T follicular helper cell (primary cell): ENCODE results near the gene LCE1C.

Experiments used
- DNase-seq: peaks from one replicate; pipeline ENCODE4 v3.0.0-alpha.2; 2020; ENCODE audit warnings: low read depth

Gene LCE1C

DNA sequence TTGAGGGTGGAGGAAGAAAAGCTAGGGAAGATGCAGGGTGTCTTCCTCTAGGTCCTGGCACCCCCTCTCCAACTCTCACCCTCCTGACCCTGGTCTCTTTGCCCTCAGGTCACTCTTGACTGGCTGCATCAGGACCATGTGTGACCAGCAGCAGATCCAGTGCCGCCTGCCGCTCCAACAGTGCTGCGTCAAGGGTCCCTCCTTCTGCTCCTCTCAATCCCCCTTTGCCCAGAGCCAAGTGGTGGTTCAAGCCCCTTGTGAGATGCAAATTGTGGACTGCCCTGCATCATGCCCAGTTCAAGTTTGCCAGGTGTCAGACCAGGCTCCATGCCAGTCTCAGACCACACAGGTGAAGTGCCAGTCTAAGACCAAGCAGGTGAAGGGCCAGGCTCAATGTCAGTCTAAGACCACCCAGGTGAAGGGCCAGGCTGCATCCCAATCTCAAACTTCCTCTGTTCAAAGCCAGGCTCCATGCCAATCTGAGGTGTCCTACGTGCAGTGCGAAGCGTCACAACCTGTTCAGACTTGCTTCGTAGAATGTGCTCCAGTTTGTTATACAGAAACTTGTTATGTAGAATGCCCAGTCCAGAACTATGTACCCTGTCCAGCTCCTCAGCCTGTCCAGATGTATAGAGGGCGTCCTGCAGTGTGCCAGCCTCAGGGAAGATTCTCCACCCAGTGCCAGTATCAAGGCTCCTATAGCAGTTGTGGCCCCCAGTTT lies 46.8 kb downstream of the LCE1C start:
- no peak for DNase-seq

DNA sequence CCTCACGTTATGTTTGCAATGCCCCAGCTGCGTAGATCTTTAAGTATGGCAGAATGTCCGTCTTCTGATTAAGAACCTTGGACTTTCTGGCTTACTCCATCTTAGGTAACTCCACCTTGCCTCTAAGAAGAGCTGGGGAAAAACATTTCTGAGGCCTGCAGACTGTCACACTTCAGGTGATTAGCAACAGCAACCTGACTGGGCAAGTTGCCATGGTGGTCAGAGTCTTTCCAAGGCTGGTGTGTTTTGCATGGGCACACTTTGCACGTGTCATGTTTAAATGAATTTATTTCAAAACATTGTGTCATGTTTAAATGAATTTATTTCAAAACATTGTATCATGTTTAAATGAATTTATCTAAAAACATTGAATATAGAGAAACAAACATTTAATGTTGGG lies 47.8 kb downstream of the LCE1C start:
- DNase-seq = no peak

DNA sequence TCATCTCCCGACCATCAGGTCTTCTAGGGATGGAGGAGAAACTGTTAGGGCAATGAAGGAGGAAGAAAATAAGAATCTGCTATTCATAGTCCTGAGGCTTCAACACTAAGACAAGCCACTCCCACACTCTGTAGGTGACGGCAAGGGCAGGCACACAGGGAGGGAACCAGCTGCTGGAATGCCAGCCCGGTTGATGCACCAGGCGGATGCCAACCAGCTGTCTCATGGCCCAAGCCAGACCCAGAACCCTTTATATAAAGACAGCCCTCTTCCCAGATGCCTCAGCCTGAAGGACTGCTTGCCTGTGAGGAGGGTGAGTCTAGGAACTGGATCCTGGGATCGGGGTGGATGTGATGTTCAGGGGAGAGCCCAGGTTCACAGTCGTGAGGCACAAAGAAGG lies 48.7 kb downstream of the LCE1C start, which contains the start of gene KPRP:
TSS of gene KPRP (plus strand) at position 279 of the 400 bp plus-strand sequence. CDS start 1,564 bp downstream, outside the sequence.
- DNase-seq = no peak

DNA sequence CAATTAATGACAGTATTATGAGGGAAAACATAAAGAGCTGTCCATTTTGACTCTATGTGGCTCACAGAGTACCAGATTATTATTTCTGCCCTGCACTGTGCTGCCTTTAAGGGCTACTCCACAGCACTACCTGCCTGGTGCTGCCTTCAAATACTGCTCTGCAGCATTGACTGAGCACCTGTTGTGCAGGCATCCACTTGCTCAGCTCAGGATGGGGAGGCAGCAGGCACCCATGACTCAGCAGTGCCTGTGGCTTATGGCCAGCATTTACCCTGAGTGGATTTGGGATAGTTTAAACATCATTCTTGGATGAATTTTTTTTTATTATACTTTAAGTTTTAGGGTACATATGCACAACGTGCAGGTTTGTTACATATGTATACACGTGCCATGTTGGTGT lies 49.6 kb downstream of the LCE1C start:
- DNase-seq = no peak
